ENCODE data around the gene GTF3C4. TPM values are rescaled to one million over a fixed set of nuclear protein-coding genes. Genes with fewer than 3 reads are reported as not detected.

Gene GTF3C4
- total RNA-seq, 1 donor from 2014 or later, result 27.0 TPM

DNA sequence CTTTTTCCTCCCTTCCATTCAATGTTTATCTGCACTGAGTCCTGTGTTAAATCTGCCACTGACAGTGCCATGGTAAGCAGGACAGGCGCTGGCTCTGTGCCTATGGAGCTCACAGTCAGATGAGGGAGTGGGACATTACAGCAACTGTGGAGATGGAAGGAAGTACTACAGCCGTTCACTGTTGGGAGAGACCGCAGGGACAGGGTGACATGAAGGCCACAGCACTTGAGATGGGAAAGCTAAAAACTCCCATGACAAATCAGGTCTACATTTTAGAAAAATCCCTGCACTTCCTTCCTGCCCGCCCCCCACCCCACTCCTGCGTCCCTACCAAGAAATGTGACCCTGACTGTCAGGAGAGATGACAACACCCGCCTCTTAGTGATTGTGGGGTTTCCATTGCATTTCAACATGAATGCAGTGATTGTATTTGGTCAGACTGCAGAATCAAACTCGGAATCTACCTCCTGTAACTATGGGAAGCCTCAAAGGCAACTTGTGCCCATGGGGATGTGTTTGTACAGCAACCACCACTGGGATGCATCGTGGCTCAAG lies 56.4 kb downstream of the GTF3C4 start:
- Mint-ChIP-seq H3K36me3 (no peaks in the 10 kb centered on the region), H3K4me1 (no peaks in the 10 kb centered on the region), H3K9me3 (no peaks in the 10 kb centered on the region), H3K27me3 (ENCODE audit: low read depth) (peaks cover 18% of the 10 kb centered on the region), H3K4me3 (no peak overlapping the region), H3K27ac (no peak overlapping the region)
- no peak for DNase-seq (ENCODE audit: low spot score in 2 of 2, unreplicated experiment in 2 of 2)
- TF ChIP-seq, protein P1, sequence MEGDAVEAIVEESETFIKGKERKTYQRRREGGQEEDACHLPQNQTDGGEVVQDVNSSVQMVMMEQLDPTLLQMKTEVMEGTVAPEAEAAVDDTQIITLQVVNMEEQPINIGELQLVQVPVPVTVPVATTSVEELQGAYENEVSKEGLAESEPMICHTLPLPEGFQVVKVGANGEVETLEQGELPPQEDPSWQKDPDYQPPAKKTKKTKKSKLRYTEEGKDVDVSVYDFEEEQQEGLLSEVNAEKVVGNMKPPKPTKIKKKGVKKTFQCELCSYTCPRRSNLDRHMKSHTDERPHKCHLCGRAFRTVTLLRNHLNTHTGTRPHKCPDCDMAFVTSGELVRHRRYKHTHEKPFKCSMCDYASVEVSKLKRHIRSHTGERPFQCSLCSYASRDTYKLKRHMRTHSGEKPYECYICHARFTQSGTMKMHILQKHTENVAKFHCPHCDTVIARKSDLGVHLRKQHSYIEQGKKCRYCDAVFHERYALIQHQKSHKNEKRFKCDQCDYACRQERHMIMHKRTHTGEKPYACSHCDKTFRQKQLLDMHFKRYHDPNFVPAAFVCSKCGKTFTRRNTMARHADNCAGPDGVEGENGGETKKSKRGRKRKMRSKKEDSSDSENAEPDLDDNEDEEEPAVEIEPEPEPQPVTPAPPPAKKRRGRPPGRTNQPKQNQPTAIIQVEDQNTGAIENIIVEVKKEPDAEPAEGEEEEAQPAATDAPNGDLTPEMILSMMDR (IDR thresholded peaks at IDR 0.05; ENCODE audit: unreplicated experiment), result no peak

DNA sequence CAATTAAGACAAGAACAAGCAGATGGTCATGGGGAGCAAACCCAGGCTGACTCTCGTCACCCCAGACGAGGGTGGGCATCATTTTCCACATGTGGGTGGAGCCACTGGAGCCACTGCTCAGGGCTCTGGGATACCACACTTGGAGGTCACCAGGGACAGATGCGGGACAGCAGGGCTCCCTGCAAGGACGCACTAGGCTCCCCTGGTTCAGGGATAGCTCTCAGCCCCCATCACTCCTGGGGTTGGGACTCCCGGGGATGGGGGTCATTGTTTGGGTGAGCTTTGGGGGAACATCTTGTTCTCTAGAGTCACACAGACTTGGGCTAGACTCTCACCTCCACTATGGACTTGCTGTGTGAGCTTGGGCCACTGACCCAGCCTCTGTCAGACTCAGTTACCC lies 57.8 kb downstream of the GTF3C4 start:
- peaks cover 16% of the 10 kb centered on the region for H3K27me3 Mint-ChIP-seq (ENCODE audit: low read depth)
- TF ChIP-seq, protein P1 (IDR thresholded peaks at IDR 0.05; ENCODE audit: unreplicated experiment), result no peak
- H3K4me3 Mint-ChIP-seq, result no peak overlapping the region
- no peak for DNase-seq (ENCODE audit: low spot score in 2 of 2, unreplicated experiment in 2 of 2)
- H3K27ac Mint-ChIP-seq, result no peak overlapping the region
- no peaks in the 10 kb centered on the region for H3K9me3 Mint-ChIP-seq
- no peaks in the 10 kb centered on the region for H3K4me1 Mint-ChIP-seq
- H3K36me3 Mint-ChIP-seq, result no peaks in the 10 kb centered on the region

DNA sequence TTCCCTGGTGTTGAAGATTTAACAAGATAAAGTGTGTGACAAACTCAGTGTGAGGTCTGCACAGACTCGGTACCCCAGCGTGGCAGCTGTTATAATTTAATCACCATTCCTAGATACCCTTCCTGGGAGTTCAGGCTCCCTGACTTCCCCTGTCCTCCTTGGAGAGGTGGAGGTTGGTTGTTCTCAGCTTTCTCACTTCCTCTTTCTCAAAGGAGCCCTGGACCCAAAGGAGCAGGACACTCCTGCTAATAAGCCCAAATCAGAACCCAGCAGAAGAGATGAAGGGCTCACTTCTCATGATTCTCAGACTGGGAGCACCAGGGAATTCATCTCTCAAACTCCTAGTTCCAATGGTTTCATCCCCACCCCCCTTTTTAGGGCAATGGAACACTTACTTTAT lies 58.2 kb downstream of the GTF3C4 start:
- Mint-ChIP-seq H3K27me3 (ENCODE audit: low read depth) (peaks cover 15% of the 10 kb centered on the region), H3K4me1 (no peaks in the 10 kb centered on the region), H3K27ac (no peak overlapping the region), H3K4me3 (no peak overlapping the region), H3K36me3 (no peaks in the 10 kb centered on the region), H3K9me3 (no peaks in the 10 kb centered on the region)
- TF ChIP-seq, protein P1 (IDR thresholded peaks at IDR 0.05; ENCODE audit: unreplicated experiment), result no peak
- no peak for DNase-seq (ENCODE audit: low spot score in 2 of 2, unreplicated experiment in 2 of 2)

DNA sequence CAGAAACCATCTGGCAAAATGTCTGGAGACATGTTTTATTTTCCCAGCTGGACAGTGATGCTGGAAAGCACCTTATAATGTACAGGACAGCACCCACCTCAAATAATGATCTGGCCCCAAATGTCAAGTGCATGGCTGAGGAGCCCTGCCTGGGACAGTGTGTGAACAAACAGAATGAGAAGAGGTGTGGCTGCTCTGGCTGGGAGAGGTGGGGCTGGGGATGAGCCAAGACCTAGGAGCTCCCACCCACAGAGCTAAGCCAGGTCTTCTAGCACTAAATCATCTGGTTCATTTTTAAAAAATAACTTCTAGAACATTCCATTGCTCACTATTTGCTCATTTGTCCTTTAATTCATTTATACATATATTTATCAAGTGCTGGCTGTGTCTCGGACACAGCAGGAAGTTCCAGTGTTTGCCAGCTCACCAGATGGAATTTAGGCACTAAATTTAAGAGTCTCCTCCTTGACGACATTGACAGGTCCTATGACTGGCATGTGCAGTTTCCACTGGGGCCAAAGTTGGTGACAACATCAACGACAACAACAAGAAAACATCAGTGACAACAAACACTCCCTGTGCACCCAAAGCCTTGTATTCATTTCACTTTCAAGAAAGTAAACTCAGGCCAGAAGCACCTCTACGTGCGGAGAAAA lies 59.1 kb downstream of the GTF3C4 start:
- peaks cover 15% of the 10 kb centered on the region for H3K27me3 Mint-ChIP-seq (ENCODE audit: low read depth)
- H3K36me3 Mint-ChIP-seq, result no peaks in the 10 kb centered on the region
- no peak for DNase-seq (ENCODE audit: low spot score in 2 of 2, unreplicated experiment in 2 of 2)
- no peaks in the 10 kb centered on the region for H3K4me1 Mint-ChIP-seq
- TF ChIP-seq, protein P1 (IDR thresholded peaks at IDR 0.05; ENCODE audit: unreplicated experiment), result no peak
- no peak overlapping the region for H3K27ac Mint-ChIP-seq
- no peak overlapping the region for H3K4me3 Mint-ChIP-seq
- H3K9me3 Mint-ChIP-seq, result no peaks in the 10 kb centered on the region

DNA sequence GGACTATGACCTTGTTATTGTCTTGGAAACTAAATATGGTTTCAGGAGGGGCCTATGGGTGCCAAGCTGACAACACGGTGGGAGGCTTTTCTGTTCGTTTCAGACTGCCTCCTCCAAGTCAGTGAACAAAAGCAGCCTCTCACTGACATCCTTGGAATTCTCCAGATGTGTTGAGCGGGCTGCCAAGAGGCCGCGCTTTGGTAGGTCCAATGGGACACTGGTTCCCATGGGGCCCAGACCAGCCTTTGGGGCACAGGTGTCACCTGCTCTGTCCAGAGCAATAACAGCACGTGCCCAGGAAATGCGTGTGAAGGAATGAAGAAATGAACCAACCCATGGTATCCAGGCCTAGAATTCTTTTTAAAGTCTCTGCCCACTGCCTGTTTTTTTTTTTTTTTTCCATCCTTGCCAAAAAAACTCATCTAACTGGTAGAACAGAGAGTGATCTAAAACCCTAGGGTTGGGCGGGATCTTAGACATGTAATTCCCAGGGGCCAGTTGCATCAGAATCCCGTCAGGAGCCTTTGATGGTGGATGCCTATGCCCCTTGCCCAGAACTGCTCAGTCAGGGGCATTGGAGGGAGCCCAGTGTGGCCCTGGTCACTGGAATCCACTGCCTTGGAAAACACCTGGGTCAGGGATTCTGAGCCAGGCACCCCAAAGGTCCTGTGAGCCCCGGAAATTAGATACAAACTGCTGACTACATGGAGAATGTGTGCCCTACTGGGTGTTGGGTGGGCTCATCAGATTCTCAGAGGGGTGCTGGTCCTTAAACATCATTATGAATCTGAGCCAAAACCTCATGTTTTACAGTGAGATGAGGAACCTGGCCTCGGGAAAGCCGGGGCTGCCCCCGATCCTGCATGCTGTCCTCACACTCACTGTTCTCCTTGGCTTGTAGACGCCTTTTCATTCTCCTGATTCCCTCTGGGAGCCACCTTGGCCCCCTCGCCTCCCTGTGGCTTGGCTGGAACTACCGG lies 60.1 kb downstream of the GTF3C4 start:
- H3K27ac Mint-ChIP-seq, result no peak overlapping the region
- peaks cover 15% of the 10 kb centered on the region for H3K27me3 Mint-ChIP-seq (ENCODE audit: low read depth)
- TF ChIP-seq, protein P1 (IDR thresholded peaks at IDR 0.05; ENCODE audit: unreplicated experiment), result no peak

More for the DNA sequence above, 60.1 kb downstream of the GTF3C4 start:
- Mint-ChIP-seq H3K9me3 (no peaks in the 10 kb centered on the region), H3K4me1 (no peaks in the 10 kb centered on the region), H3K4me3 (no peak overlapping the region), H3K36me3 (no peaks in the 10 kb centered on the region)
- DNase-seq (ENCODE audit: low spot score in 2 of 2, unreplicated experiment in 2 of 2), result no peak
